ENCODE data around the gene HSPA1B. TPM values are rescaled to one million over a fixed set of nuclear protein-coding genes. Genes with fewer than 3 reads are reported as not detected.

HSPA1B gene
- total and polyA plus RNA-seq, 2 experiments from 2014 or later, result 111 to 172 TPM

- Histone ChIP-seq H3K36me3 (replicated peaks; ENCODE audit: insufficient read depth, low read depth) (no peaks in the 10 kb centered on the region), H3K4me3 (no peak overlapping the region), H2AFZ (no peak overlapping the region), H3K27ac (no peak overlapping the region), H3K27me3 (no peaks in the 10 kb centered on the region), H3K4me1 (ENCODE audit: insufficient read depth) (no peaks in the 10 kb centered on the region), H4K20me1 (ENCODE audit: insufficient read depth, poor library complexity, severe bottlenecking) (peaks cover 2% of the 10 kb centered on the region), H3K9me2 (replicated peaks; ENCODE audit: insufficient read depth) (no peaks in the 10 kb centered on the region), H3K9me3 (ENCODE audit: low read depth) (no peaks in the 10 kb centered on the region), H3K4me2 (no peak overlapping the region), H3K79me2 (peaks cover 19% of the 10 kb centered on the region)
- peak; percentile 2 for DNase-seq (ENCODE audit: low spot score)
- TF ChIP-seq EZH2phosphoT487 (IDR thresholded peaks at IDR 0.05; ENCODE audit: low read depth, severe bottlenecking, unreplicated experiment), result no peak
- TF ChIP-seq, protein P1, sequence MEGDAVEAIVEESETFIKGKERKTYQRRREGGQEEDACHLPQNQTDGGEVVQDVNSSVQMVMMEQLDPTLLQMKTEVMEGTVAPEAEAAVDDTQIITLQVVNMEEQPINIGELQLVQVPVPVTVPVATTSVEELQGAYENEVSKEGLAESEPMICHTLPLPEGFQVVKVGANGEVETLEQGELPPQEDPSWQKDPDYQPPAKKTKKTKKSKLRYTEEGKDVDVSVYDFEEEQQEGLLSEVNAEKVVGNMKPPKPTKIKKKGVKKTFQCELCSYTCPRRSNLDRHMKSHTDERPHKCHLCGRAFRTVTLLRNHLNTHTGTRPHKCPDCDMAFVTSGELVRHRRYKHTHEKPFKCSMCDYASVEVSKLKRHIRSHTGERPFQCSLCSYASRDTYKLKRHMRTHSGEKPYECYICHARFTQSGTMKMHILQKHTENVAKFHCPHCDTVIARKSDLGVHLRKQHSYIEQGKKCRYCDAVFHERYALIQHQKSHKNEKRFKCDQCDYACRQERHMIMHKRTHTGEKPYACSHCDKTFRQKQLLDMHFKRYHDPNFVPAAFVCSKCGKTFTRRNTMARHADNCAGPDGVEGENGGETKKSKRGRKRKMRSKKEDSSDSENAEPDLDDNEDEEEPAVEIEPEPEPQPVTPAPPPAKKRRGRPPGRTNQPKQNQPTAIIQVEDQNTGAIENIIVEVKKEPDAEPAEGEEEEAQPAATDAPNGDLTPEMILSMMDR (IDR thresholded peaks at IDR 0.05; ENCODE audit: poor library complexity), result no peak
- no peak for TF ChIP-seq EZH2 (IDR thresholded peaks at IDR 0.05; ENCODE audit: borderline replicate concordance)
- WGBS (ENCODE audit: low lambda C conversion rate, missing lambda C conversion rate), result 96% methylated on average over 8 of the region's 8 CpGs
These were observed 31.2 kb downstream of the HSPA1B start for GRCh38 chr6:31858707-31859106.

- DNase-seq (ENCODE audit: low spot score), result peak; percentile 6
- Histone ChIP-seq H3K79me2 (peaks cover 19% of the 10 kb centered on the region), H4K20me1 (ENCODE audit: insufficient read depth, poor library complexity, severe bottlenecking) (peaks cover 2% of the 10 kb centered on the region), H3K9me3 (ENCODE audit: low read depth) (no peaks in the 10 kb centered on the region), H3K4me3 (no peak overlapping the region), H2AFZ (no peak overlapping the region), H3K27me3 (no peaks in the 10 kb centered on the region), H3K36me3 (replicated peaks; ENCODE audit: insufficient read depth, low read depth) (no peaks in the 10 kb centered on the region), H3K4me2 (peak overlapping the region; percentile 86), H3K4me1 (ENCODE audit: insufficient read depth) (peaks cover 5% of the 10 kb centered on the region), H3K9me2 (replicated peaks; ENCODE audit: insufficient read depth) (no peaks in the 10 kb centered on the region), H3K27ac (no peak overlapping the region)
- WGBS (ENCODE audit: low lambda C conversion rate, missing lambda C conversion rate), result 83% methylated on average over 10 of the region's 11 CpGs
- TF ChIP-seq EZH2 (IDR thresholded peaks at IDR 0.05; ENCODE audit: borderline replicate concordance) (no peak), EZH2phosphoT487 (IDR thresholded peaks at IDR 0.05; ENCODE audit: low read depth, severe bottlenecking, unreplicated experiment) (no peak)
- TF ChIP-seq, protein P1 (IDR thresholded peaks at IDR 0.05; ENCODE audit: poor library complexity), result no peak
These were observed 32.4 kb downstream of the HSPA1B start for GRCh38 chr6:31859923-31860322.

GRCh38 chr6:31860349-31860748 is 32.8 kb downstream of the HSPA1B start:
- no peak overlapping the region for H2AFZ ChIP-seq
- H3K9me3 ChIP-seq (ENCODE audit: low read depth), result no peaks in the 10 kb centered on the region
- DNase-seq (ENCODE audit: low spot score), result peak; percentile 2
- no peak overlapping the region for H3K4me3 ChIP-seq
- H3K9me2 ChIP-seq (replicated peaks; ENCODE audit: insufficient read depth), result no peaks in the 10 kb centered on the region
- peaks cover 2% of the 10 kb centered on the region for H4K20me1 ChIP-seq (ENCODE audit: insufficient read depth, poor library complexity, severe bottlenecking)
- TF ChIP-seq, protein P1 (IDR thresholded peaks at IDR 0.05; ENCODE audit: poor library complexity), result no peak
- TF ChIP-seq EZH2phosphoT487 (IDR thresholded peaks at IDR 0.05; ENCODE audit: low read depth, severe bottlenecking, unreplicated experiment), result no peak
- peaks cover 5% of the 10 kb centered on the region for H3K4me1 ChIP-seq (ENCODE audit: insufficient read depth)
- peak overlapping the region; percentile 86 for H3K4me2 ChIP-seq
- 98% methylated on average over 13 of the region's 13 CpGs for WGBS (ENCODE audit: low lambda C conversion rate, missing lambda C conversion rate)
- no peaks in the 10 kb centered on the region for H3K27me3 ChIP-seq
- no peaks in the 10 kb centered on the region for H3K36me3 ChIP-seq (replicated peaks; ENCODE audit: insufficient read depth, low read depth)
- no peak overlapping the region for H3K27ac ChIP-seq
- H3K79me2 ChIP-seq, result peaks cover 19% of the 10 kb centered on the region

- Histone ChIP-seq H3K4me2 (peak overlapping the region; percentile 86), H3K36me3 (replicated peaks; ENCODE audit: insufficient read depth, low read depth) (no peaks in the 10 kb centered on the region), H3K27ac (no peak overlapping the region), H3K9me2 (replicated peaks; ENCODE audit: insufficient read depth) (no peaks in the 10 kb centered on the region), H3K27me3 (no peaks in the 10 kb centered on the region), H3K79me2 (peaks cover 19% of the 10 kb centered on the region), H4K20me1 (ENCODE audit: insufficient read depth, poor library complexity, severe bottlenecking) (peaks cover 2% of the 10 kb centered on the region), H3K9me3 (ENCODE audit: low read depth) (no peaks in the 10 kb centered on the region), H3K4me1 (ENCODE audit: insufficient read depth) (peaks cover 5% of the 10 kb centered on the region), H3K4me3 (no peak overlapping the region), H2AFZ (no peak overlapping the region)
- TF ChIP-seq EZH2 (IDR thresholded peaks at IDR 0.05; ENCODE audit: borderline replicate concordance) (no peak), EZH2phosphoT487 (IDR thresholded peaks at IDR 0.05; ENCODE audit: low read depth, severe bottlenecking, unreplicated experiment) (no peak)
- TF ChIP-seq, protein P1 (IDR thresholded peaks at IDR 0.05; ENCODE audit: poor library complexity), result no peak
- 95% methylated on average over 7 of the region's 7 CpGs for WGBS (ENCODE audit: low lambda C conversion rate, missing lambda C conversion rate)
- peak; percentile 4 for DNase-seq (ENCODE audit: low spot score)
These were observed 33.6 kb downstream of the HSPA1B start for GRCh38 chr6:31861150-31861549.

Data from hepatocyte (in vitro differentiated cells).